Measurements from ENCODE around the gene MAPKAPK2.

Gene MAPKAPK2

DNA sequence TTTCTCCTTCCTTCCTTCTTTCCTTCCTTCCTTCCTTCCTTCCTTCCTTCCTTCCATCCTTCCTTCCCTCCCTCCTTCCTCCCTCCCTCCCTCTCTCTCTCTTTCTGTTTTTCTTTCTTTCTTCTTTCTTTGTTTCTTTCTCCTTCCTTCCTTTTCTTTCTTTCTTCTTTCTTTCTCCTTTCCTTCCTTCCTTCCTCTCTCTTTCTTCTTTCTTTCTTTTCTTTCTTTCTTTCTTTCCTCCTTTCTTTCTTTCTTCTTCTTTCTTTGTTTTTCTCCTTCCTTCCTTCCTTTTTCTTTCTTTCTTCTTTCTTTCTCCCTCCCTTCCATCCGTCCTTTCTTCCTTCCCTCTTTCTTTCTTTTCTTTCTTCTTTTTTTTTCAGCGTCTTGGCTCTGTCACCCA lies 67.8 kb downstream of the MAPKAPK2 start:
- no peaks in the 10 kb centered on the region for H3K9me3 ChIP-seq (replicated peaks; ENCODE audit: insufficient read depth, low read length)
- TF ChIP-seq, protein P1, sequence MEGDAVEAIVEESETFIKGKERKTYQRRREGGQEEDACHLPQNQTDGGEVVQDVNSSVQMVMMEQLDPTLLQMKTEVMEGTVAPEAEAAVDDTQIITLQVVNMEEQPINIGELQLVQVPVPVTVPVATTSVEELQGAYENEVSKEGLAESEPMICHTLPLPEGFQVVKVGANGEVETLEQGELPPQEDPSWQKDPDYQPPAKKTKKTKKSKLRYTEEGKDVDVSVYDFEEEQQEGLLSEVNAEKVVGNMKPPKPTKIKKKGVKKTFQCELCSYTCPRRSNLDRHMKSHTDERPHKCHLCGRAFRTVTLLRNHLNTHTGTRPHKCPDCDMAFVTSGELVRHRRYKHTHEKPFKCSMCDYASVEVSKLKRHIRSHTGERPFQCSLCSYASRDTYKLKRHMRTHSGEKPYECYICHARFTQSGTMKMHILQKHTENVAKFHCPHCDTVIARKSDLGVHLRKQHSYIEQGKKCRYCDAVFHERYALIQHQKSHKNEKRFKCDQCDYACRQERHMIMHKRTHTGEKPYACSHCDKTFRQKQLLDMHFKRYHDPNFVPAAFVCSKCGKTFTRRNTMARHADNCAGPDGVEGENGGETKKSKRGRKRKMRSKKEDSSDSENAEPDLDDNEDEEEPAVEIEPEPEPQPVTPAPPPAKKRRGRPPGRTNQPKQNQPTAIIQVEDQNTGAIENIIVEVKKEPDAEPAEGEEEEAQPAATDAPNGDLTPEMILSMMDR (IDR thresholded peaks at IDR 0.05; ENCODE audit: low read length), result no peak
- TF ChIP-seq EZH2phosphoT487 (IDR thresholded peaks at IDR 0.05; ENCODE audit: low read length), result no peak
- no peak for TF ChIP-seq EZH2 (optimal IDR thresholded peaks at IDR 0.05; ENCODE audit: low read depth, low read length)
- no peaks in the 10 kb centered on the region for H3K9me2 ChIP-seq (replicated peaks; ENCODE audit: insufficient read depth, low read length)
- H3K9ac ChIP-seq (ENCODE audit: low read length), result no peak overlapping the region
- H4K20me1 ChIP-seq (ENCODE audit: insufficient read depth, low read length), result no peaks in the 10 kb centered on the region
- H3K4me3 ChIP-seq (ENCODE audit: low read length), result no peak overlapping the region
- no peak for DNase-seq
- H3K4me1 ChIP-seq (ENCODE audit: low read length), result 0 out of 2 replicates have a peak, but pooled peaks cover 2% of the 10 kb centered on the region
- H3K79me2 ChIP-seq (ENCODE audit: low read length), result no peaks in the 10 kb centered on the region
- H3K27ac ChIP-seq (ENCODE audit: low read length), result no peak overlapping the region
- no peaks in the 10 kb centered on the region for H3K27me3 ChIP-seq (replicated peaks; ENCODE audit: insufficient read depth, low read length)
- no peak overlapping the region for H2AFZ ChIP-seq (ENCODE audit: low read length)
- no peak overlapping the region for H3K4me2 ChIP-seq (ENCODE audit: low read depth, low read length)
- H3K36me3 ChIP-seq (replicated peaks; ENCODE audit: insufficient read depth, low read length), result no peaks in the 10 kb centered on the region
- H3F3A ChIP-seq (ENCODE audit: insufficient read depth, low read length), result no peaks in the 10 kb centered on the region

DNA sequence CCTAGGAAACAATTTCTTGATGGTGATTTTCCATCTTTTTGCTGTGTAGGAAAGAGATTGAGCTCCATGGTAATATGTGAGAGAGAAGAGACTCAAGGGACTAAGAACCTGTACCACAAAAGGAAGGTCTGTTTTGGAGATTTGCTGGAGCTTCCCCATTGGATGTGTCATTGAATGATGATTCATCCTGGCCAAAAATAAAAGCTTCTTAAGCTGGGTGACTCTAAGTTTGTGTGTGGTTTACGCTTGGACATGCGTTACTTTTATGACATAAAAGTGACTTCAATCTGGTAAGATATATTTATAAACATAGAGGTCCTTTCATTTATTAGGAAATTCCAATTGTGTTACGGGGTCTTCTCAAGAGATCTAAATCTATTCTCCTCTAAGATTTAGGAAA lies 68.4 kb downstream of the MAPKAPK2 start:
- H3F3A ChIP-seq (ENCODE audit: insufficient read depth, low read length), result no peaks in the 10 kb centered on the region
- no peak for DNase-seq
- H3K9me2 ChIP-seq (replicated peaks; ENCODE audit: insufficient read depth, low read length), result no peaks in the 10 kb centered on the region
- no peak overlapping the region for H3K4me2 ChIP-seq (ENCODE audit: low read depth, low read length)
- no peaks in the 10 kb centered on the region for H3K27me3 ChIP-seq (replicated peaks; ENCODE audit: insufficient read depth, low read length)
- H3K9ac ChIP-seq (ENCODE audit: low read length), result no peak overlapping the region
- H3K36me3 ChIP-seq (replicated peaks; ENCODE audit: insufficient read depth, low read length), result no peaks in the 10 kb centered on the region
- no peak overlapping the region for H2AFZ ChIP-seq (ENCODE audit: low read length)
- H3K9me3 ChIP-seq (replicated peaks; ENCODE audit: insufficient read depth, low read length), result no peaks in the 10 kb centered on the region
- H3K79me2 ChIP-seq (ENCODE audit: low read length), result no peaks in the 10 kb centered on the region
- peaks cover 8% of the 10 kb centered on the region; the same call in 1 of the 2 replicates for H3K4me1 ChIP-seq (ENCODE audit: low read length)
- no peaks in the 10 kb centered on the region for H4K20me1 ChIP-seq (ENCODE audit: insufficient read depth, low read length)
- no peak overlapping the region for H3K4me3 ChIP-seq (ENCODE audit: low read length)
- TF ChIP-seq EZH2 (optimal IDR thresholded peaks at IDR 0.05; ENCODE audit: low read depth, low read length), result no peak
- TF ChIP-seq, protein P1 (IDR thresholded peaks at IDR 0.05; ENCODE audit: low read length), result no peak
- TF ChIP-seq EZH2phosphoT487 (IDR thresholded peaks at IDR 0.05; ENCODE audit: low read length), result no peak
- H3K27ac ChIP-seq (ENCODE audit: low read length), result no peak overlapping the region

DNA sequence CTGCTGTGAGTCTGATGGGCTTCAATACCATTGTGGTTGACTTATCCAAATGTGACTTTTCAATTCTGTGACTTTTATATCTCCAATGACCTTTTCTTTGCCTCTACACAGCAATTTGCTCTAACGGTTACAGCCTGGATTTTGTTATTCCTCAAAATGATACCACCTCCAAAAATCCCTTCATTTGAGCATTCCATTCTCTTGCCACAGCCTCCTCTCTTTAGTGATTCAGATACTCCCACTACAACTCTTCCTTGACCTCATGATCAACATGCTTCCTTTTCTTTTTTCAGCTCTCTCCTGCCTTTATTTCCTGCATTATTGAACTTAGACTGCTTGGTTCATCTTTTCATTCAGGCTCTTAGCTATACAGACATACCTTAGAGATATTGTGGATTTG lies 69.3 kb downstream of the MAPKAPK2 start:
- Histone ChIP-seq H3K4me3 (ENCODE audit: low read length) (no peak overlapping the region), H3K27ac (ENCODE audit: low read length) (no peak overlapping the region), H3K9me3 (replicated peaks; ENCODE audit: insufficient read depth, low read length) (no peaks in the 10 kb centered on the region), H3K79me2 (ENCODE audit: low read length) (no peaks in the 10 kb centered on the region), H3K9me2 (replicated peaks; ENCODE audit: insufficient read depth, low read length) (no peaks in the 10 kb centered on the region), H3K9ac (ENCODE audit: low read length) (no peak overlapping the region), H4K20me1 (ENCODE audit: insufficient read depth, low read length) (no peaks in the 10 kb centered on the region), H3K27me3 (replicated peaks; ENCODE audit: insufficient read depth, low read length) (no peaks in the 10 kb centered on the region), H3F3A (ENCODE audit: insufficient read depth, low read length) (no peaks in the 10 kb centered on the region), H2AFZ (ENCODE audit: low read length) (no peak overlapping the region), H3K4me1 (ENCODE audit: low read length) (peaks cover 10% of the 10 kb centered on the region; the same call in 1 of the 2 replicates), H3K4me2 (ENCODE audit: low read depth, low read length) (no peak overlapping the region), H3K36me3 (replicated peaks; ENCODE audit: insufficient read depth, low read length) (no peaks in the 10 kb centered on the region)
- DNase-seq, result no peak
- TF ChIP-seq EZH2phosphoT487 (IDR thresholded peaks at IDR 0.05; ENCODE audit: low read length) (no peak), EZH2 (optimal IDR thresholded peaks at IDR 0.05; ENCODE audit: low read depth, low read length) (no peak)
- TF ChIP-seq, protein P1 (IDR thresholded peaks at IDR 0.05; ENCODE audit: low read length), result no peak

Measured in MM.1S (cell line).